NOMO-1 treated with DMSO at 0.1 percent for 48 hours (cell line): ENCODE results near the gene EHD3.
"Not testable (repeated sequence)": the region's sequence is repeated elsewhere in the genome, so short reads cannot be mapped to it uniquely, and the experiment has no call there.

Source experiments
- DNase-seq: peaks from one replicate; lab custom pipeline; 2025; ENCODE audit not compliant: unreplicated experiment; lab: John Stamatoyannopoulos, UW

Gene EHD3

DNA sequence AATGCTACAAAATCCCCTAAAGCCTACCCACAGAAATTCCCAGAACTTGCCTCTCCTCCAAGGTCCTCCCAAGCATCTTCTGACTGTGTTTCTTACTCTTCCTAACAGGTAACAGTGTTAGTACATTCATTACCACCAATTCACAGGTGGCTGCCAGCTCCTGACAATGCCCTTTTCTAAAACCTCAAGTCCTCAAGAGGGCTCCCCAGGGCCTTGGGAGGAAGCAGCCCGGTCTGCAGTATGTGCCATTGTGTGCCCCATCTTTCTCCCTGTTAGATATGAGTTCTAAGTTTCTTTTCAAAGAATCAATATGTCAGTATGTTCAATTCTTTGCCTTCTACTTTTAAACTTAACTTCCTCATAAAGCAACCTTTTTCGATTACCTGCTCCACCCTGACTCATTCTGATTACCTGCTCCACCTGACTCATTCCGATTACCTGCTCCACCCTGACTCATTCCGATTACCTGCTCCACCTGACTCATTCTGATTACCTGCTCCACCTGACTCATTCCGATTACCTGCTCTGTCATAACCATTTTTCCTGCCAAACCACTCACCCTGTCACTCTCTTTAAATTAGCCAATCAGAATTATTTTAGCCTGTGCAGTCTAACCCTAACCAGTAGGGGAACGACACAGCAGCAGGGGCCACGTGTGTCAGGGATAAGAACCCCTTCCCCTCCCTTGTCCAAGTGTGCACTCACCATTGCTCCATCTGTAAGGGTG lies 49.4 kb downstream of the EHD3 start:
- DNase-seq, result not testable (repeated sequence)

DNA sequence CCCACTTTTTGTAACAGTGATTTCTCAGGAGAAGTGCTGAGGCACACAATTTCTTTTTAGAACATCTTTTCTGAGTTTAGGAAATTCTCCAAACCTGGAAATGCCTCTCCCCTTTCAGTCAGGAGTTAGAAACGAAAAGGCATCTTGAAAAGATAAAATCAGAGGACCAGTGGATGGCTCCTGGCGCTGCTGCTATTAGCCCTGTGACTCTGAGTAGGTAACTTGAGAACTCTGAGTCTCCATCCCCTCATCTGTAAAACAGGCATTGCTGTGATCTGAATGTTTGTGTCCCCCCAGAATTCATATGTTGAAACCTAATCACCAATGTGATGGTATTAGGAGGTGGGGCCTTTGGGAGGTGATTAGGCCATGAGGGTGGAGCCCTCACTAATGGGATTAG lies 50.2 kb downstream of the EHD3 start:
- DNase-seq, result no peak

DNA sequence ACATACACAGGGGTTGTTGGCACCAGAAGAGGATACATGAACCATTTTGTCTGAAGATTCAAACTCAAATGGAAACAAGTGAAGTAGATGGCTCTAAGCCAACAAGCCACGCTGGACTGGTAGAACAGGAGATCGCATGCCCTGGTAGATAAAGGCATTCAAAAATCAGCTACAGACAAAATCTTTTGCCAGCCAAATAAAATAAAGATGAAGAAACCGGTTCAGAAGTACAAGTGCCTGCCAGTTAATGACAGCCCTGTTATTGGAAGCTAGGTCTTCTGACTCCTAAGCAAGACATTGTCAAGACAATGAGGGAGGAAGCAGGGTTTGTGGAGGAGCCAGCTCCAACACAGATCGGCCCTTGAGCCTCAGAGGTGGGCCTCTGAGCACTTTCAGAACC lies 52.3 kb downstream of the EHD3 start:
- no peak for DNase-seq

DNA sequence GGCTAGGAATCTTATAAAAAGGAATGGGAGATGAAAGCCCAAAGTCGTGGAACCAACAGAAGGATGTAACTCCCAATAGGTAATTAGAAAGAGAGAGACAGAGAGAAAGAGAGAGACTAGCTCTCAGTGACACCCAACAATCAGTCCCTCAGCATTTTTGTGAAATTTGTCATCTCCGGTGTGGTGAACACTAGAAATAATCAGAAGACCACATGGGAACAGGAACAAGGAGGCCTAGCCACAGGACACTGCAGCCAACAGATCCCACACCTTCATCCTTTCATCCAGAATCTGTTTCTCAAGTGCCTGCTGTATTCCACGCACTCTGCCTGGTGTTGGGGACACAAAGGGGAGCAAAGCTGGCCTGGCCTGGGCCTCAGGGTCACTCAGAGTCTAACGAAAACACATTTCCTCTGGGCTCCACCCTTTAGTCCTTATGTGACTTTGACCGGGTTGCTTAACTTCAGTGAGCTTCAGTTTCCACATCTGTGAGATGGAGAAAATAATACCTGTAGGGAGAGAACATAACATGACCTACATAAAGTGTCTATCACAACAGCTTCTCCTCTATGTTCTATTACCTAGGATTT lies 53.1 kb downstream of the EHD3 start:
- DNase-seq, result no peak

DNA sequence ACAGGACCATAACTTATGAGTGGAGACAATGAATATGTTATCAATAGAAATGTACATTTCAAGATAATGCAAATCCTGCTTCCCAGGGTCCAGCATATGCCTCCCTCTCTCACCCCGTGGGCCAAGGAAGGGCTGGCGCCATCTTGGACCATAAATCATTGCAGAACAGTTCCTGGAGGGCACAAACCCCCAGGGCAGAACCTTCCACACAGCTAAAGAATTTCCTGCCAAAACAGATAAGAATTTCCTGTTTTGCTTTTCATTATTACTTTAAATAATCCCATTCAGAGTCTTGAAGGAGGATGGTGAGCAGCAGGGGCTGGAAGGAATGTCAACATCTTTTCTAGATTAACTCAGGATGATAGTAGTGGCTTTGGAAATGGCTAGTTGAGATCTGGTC lies 53.7 kb downstream of the EHD3 start:
- DNase-seq, result no peak

DNA sequence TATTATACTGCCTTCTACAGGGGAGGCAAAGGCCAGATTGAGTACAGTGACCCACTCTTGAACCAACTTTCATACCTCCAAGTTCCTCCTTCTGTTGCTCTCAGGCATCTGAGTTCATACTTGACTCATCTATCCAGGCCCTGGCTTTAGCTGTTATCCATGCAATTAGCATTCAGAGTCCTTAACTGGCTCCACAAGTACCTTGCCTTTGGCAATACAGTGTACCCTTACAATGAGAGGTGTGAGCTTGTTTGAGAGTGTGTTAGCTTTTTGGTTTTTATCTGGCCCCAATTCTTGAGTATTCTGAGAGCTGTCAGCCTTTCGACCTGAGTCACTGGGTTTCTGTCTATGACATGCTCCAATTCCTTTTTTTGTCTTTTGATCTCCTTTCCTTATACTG lies 60.2 kb downstream of the EHD3 start:
- DNase-seq, result no peak

DNA sequence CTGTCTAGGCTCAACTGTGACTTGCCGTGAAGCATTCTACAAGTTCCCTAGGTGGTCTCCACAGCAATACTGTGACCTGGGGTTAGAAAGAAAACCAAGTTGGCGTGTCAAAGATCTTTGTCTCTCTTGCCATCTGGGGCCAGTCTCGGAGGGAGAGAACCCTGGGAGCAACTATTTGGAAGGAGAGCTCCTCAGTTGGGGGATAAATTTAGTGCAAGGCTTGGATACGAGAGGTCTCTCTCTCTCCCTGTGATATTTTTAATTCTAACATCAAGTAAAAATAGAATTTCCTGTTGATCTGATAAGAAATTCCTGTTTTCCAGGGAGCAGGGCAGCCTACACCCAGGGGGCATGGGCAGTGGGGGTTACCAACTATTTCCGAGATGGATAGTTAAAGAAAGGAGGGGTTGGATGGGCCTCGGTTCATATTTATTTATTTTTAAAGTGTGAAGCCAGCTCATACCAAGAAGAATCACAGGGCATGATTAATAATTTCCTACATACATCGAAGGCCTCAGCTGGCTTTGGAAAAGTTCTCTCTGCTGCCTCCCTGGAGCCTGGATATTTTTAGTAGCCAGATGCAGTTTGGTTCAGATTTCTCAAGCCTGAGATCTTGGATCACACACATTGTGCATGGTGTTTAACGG lies 62.8 kb downstream of the EHD3 start:
- no peak for DNase-seq

DNA sequence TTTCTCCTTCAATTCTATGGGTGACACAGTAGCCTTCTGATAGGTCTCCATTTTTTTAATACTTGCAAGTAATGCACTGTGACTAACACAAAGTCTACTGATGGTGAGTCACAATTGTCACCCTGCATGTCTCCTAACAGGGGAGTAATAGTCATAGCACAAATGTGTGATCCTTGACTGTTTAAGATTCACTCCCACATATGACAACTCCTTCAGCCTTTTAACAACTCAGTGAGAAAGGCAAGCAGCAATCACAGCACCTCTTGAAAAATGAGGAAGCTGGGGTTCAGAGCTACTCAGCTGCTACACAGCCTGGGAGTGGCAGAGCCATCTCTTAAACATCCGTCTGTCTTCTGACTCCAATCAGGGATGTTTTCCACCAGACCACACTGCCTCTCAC lies 63.8 kb downstream of the EHD3 start:
- DNase-seq, result peak; percentile 8

DNA sequence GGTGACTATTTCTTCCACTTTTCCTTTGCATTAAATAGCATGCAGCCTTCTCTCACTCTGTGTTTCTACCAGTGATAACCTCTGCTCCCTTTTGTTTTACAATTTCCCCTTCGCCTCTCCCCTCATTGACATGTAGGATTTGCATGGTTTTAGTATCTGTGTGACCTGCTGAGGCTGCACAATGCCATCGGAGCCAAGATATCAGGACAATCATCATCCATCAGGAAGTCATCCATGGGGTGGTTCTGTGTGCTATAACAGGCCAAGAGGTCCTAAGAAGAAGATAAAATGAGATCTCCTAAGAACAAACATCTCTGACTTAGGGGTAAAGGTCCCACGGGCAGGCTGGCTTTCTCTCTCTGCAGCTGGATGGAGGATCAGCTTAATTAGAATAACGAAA lies 65.6 kb downstream of the EHD3 start:
- no peak for DNase-seq

DNA sequence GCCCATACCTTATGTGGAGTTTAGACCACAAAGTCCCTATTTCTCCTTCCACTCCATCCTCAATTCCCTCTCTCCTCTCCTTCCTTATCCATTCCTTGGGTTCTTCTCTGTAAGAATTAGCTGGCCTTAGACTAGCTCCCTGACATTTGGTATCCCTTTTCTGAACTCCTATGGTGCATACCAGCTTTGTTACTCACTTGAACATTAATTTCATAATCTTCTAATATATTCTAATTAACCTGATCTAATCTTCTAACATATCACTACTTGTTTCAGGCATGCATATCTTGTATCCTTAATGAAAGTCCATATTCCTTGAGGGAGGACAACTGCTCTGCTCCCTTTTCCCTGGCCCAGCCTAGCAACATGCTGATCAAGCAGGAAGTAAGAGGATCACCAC lies 66.4 kb downstream of the EHD3 start:
- DNase-seq, result no peak

DNA sequence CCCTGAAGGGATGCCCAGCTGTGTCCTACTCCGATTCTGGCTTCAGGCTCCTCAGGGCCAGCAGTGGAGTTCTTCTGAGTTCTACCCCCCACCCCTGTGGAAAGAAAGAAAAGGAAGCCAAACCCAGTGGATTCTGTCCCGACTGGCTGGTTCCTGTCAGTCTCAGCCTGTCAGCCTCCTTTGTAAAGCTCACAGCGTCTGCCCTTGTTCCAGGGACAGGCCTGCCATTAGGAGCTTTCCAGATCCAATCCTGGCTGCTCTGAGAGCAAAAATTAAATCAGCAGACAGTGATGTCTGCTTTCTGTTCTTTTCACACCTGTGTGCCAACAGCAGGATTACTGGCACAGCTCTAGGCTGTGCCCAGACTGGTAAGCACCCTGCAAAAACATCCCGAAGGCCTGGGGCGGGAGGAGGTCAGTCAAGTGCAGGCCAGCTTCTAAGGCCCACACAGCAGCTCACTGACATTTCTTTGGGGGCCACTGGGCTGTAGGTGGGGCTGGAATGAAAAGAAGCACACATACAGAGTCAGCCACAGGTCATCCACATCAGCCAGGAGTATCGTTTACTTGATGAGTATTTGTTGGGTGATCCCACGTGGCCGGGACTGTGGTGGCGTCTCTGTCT lies 69.1 kb downstream of the EHD3 start:
- DNase-seq, result no peak

DNA sequence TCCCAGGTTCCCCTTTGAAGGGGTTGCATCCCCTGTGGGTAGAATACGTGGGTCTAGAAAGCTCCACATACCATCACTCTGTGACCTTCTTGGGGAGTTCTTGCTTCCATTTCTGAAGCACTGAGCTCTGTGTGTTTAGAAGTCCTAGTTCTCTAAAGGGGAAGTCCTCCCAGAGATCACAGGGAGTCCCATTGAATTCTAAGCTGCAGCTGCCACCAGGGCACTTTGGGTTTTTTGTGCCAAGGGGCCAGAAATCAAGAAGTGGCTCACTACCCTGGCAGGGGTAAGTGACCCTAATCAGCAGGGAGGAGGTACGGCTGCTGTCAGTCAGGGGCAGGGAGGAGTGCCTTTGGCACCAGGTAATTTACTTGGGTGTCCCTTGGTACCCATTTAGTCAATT lies 70.9 kb downstream of the EHD3 start:
- DNase-seq, result no peak

DNA sequence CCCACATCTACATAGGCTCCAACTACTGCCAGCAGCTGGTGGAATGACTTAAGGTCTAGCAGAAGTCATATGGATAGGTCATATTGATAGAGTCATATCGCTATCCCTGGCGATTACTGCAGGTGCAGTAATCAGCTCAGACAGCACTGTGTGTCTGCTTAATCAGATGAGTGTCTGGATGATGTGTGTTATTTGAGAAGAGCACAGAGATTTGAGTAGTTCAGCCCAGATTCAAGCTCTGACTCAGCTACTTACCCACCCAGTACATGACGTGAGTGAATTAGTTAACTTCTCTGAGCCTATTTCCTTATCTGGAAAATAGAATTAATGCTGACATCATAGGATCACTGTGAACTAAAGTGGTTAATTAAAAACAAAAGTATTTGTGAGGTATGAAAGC lies 78.9 kb downstream of the EHD3 start:
- DNase-seq, result no peak

DNA sequence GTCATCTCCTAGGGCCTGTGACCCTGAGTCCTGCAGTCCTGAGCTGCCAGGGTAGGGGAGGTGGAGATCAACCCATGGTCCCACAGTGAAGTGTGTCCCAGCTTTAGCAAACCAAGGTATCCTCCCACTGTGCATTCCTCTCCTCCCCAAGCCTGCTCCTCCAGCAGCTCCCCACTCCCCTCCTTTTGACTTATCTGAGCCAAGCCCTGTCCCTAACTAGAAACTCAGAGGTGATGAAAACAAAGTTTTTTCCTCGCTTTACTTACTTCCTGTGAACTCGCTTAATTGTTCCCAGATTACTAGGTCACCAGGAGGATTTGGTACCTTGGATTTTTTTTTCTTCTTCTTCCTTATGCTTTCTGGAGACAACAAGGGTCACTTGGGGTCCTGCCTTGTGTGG lies 80.8 kb downstream of the EHD3 start:
- no peak for DNase-seq

DNA sequence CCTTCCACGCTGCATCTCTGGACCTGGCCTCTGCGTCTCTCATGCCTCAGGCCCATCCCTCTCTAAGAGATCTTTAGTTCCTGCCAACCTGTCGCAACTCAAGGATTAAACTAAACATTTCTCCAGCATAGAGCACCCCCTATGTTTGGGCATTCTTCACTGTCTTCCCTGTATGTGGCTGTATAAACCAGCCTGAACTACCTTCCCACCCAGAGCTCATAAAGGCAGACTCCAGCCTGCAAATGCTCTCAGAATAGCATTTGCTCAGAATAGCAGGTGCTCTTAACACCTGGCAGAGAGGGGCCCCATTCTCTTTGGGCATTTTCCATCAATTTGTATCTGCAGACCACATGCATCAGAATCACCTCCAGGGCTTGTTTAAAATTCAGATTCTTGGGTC lies 83.4 kb downstream of the EHD3 start:
- DNase-seq, result no peak

DNA sequence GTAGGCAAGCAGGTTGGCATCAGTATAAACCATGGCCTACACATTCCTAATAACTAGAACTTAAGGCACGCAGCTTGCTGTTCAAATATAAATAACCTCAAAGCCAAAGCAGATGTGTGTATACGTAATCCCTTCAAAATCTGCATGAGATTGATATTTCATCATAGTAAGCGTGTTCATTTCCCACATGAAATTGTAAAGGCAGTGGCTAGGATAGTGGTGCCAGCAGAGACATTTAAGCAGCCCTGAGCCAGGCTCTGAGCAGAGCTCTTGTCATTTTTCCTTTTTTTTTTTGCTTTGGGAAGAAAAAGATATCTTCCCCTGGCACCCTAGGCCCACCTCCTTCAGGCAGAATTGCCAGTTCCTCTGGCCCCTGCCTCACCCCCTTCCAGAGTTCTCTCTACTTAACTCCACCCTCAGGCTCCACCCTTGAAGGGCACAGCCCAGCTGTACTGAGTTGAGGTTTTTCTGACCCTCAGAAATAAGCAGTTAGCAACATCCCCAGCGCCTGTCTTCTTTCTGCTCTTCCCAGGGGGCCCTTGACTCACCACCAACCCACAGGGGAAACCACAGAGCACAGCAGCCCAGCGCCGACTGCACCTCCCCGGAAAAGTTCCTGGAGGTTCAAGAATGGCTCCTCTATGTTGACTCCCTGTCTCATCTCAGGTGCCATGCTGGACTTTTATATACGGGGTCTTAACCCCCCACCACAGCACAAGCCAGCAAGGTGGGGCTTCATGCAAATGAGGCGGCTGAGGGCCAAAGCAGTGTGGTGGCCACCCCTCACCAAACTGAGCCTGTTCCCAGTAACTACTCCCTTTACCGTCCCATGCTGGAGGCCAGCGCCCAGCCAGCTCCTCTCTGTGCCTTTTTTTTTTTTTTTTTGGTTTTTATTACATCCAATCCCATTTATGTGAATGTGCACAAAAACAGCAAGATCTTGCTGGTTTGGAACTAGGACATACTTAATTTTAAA lies 84.7 kb downstream of the EHD3 start:
- peak; percentile 57 for DNase-seq
